ENCODE measurements around the gene EPN2.

EPN2 gene

GRCh38 chr17:19333736-19334290, 96.6 kb downstream of the EPN2 start:
- FAIRE-seq = no peak

DNA sequence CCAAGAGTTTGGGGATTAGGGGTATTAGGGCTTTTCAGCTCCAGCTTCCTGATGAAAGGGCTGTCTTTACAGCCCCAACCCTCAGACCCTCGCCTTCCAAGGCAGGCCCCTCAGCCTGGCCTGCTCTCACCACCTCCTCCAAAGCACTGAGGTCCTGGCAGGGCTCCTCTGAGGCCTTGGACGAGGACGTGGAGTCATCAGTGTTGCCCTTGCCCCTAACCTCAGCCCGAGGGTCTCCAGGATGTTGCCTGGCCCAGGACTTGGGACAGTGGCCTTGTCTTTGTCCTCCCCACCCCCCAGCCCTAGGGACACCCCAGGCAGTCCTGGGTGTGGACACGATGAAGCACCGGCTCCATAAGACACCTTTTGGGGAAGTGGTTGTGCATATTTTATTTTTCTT, 97.2 kb downstream of the EPN2 start:
- no peak for FAIRE-seq

- FAIRE-seq = no peak
These were observed 98.9 kb downstream of the EPN2 start for GRCh38 chr17:19335951-19336631.

- no peak for FAIRE-seq
These were observed 100.0 kb downstream of the EPN2 start for GRCh38 chr17:19336938-19337711.

- FAIRE-seq = no peak
These were observed 100.5 kb downstream of the EPN2 start for GRCh38 chr17:19337712-19338023.

GRCh38 chr17:19338031-19338990, 101.1 kb downstream of the EPN2 start:
- FAIRE-seq = no peak

DNA sequence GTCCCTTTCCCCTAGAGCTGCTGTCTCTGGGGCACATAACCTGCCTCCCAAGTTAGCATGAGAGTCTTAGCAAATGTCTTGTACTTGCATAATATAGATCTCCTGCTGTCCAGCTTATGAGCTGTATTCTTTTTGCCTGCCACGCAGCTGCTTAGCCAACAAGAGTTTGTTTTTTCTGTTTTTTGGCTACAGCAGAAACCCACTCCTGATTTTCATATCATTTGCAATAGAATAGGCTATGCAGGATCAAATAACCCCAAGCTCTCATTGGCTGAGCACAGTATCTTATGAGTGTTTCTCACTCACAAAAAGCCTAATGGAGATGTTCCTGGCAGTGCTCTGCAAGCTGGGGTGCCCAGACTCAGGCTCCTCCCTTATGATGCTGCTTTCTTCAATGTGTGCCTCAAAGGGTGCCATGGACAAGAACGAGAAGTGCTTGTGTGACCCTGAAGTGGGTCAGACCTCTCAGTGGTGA, 102.2 kb downstream of the EPN2 start:
- FAIRE-seq = no peak

- no peak for FAIRE-seq
These were observed 104.1 kb downstream of the EPN2 start for GRCh38 chr17:19341211-19341631.

GRCh38 chr17:19341641-19342610, 104.8 kb downstream of the EPN2 start:
- no peak for FAIRE-seq

- FAIRE-seq = no peak
These were observed 105.6 kb downstream of the EPN2 start for GRCh38 chr17:19342611-19343255.

GRCh38 chr17:19343256-19343630, 106.1 kb downstream of the EPN2 start:
- no peak for FAIRE-seq

DNA sequence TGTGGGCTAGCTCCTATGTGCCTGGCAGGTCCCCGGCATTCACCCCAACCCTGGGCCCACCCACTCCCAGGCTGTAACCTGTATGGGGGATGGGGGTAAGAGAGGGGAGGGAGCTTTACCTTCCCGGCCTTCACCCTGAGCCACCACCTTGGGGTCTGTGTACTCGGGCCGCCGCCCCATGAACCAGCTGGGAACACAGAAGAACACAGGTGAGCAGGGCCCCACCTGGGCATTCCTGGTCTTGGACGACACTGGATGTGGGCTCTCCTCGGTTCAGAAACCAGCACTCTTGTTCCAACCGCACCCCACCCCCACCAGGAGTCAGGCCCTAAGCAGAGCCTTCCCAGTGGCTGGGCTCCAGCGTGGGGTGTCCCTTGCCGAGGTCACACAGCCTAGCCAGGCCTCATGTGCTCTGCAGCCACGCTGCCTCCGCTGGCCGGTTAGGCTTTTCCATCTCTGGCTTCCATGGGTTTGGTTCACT, 106.5 kb downstream of the EPN2 start:
- FAIRE-seq = no peak

GRCh38 chr17:19344311-19345066, 107.3 kb downstream of the EPN2 start:
- FAIRE-seq = no peak

- no peak for FAIRE-seq
These were observed 107.9 kb downstream of the EPN2 start for GRCh38 chr17:19345067-19345460.

GRCh38 chr17:19345486-19346350, 108.6 kb downstream of the EPN2 start:
- FAIRE-seq = no peak

- FAIRE-seq = no peak
These were observed 109.4 kb downstream of the EPN2 start for GRCh38 chr17:19346351-19347255.

GRCh38 chr17:19347323-19348080, 110.3 kb downstream of the EPN2 start:
- no peak for FAIRE-seq
